Measurements from ENCODE around the gene HPGDS.

DNA sequence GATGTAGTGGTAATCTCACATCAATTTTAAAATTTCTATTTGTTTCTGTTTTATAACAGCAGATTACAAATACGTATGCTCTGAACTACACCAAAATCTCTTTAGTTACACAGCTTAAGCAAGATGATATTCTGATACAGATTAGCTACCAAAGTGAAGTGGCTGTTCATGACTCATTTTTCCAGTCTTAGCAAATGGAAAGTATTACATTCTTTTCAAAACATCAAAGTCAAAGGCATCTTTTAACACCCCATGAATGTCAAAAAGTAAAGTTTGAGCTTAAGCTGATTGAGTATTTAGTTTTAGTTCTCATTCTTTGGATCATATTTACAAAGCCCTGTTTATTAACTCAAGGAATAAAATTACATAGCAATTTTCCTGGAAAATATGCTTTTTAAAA, 6.6 kb upstream of the HPGDS start:
- TF ChIP-seq POLR2A (IDR thresholded peaks at IDR 0.05; ENCODE audit: low read depth, low read length) = no peak
- TF ChIP-seq POLR2AphosphoS5 (IDR thresholded peaks at IDR 0.05; ENCODE audit: low read depth, low read length) = no peak
- TF ChIP-seq POU2F2 (IDR thresholded peaks at IDR 0.05; ENCODE audit: low read depth, low read length) = no peak
